Ishikawa (cell line): ENCODE data around the gene SERGEF.
A peak's percentile ranks its signal among the peaks of the same experiment; 100 is the strongest.

Experiments
- CEBPB ChIP-seq: IDR thresholded peaks from 2 replicates; pipeline ENCODE4 v1.6.1; 2012
- CREB1 ChIP-seq: IDR thresholded peaks from 2 replicates; pipeline ENCODE4 v1.6.1; 2012; ENCODE audit warnings: low read depth
- EGR1 ChIP-seq: IDR thresholded peaks from 2 replicates; pipeline ENCODE4 v1.6.1; 2012
- EP300 ChIP-seq: IDR thresholded peaks from 2 replicates; pipeline ENCODE4 v1.6.1; 2012; ENCODE audit warnings: borderline replicate concordance
- FOXM1 ChIP-seq: IDR thresholded peaks from 2 replicates; pipeline ENCODE4 v1.6.1; 2012; ENCODE audit warnings: low read depth, borderline replicate concordance
- MAX ChIP-seq: IDR thresholded peaks from 2 replicates; pipeline ENCODE4 v1.6.1; 2012
- NFIC ChIP-seq: IDR thresholded peaks from 2 replicates; pipeline ENCODE4 v1.6.1; 2012
- RAD21 ChIP-seq: IDR thresholded peaks from 2 replicates; pipeline ENCODE4 v1.6.1; 2012; ENCODE audit warnings: low read depth
- REST ChIP-seq: IDR thresholded peaks from 2 replicates; pipeline ENCODE4 v1.6.1; 2012; ENCODE audit warnings: low read depth, mild to moderate bottlenecking
- TAF1 ChIP-seq: IDR thresholded peaks from 2 replicates; pipeline ENCODE4 v1.6.1; 2012; ENCODE audit warnings: low read depth, mild to moderate bottlenecking
- TCF12 ChIP-seq: IDR thresholded peaks from 2 replicates; pipeline ENCODE4 v1.6.1; 2012; ENCODE audit warnings: low read depth
- TEAD4 ChIP-seq: IDR thresholded peaks from 2 replicates; pipeline ENCODE4 v1.6.1; 2012
- USF1 ChIP-seq: IDR thresholded peaks from 2 replicates; pipeline ENCODE4 v1.6.1; 2012
- YY1 ChIP-seq: IDR thresholded peaks from 2 replicates; pipeline ENCODE4 v1.6.1; 2012; ENCODE audit warnings: low read depth
- ZBTB7A ChIP-seq: IDR thresholded peaks from 2 replicates; pipeline ENCODE4 v1.6.1; 2012; ENCODE audit warnings: low read depth

SERGEF gene

GRCh38 chr11:17865765-17866428 lies 146.9 kb downstream of the SERGEF start:
- TF ChIP-seq CEBPB (no peak), REST (no peak), EP300 (no peak), ZBTB7A (no peak), EGR1 (no peak), CREB1 (no peak), TEAD4 (no peak)

GRCh38 chr11:17864478-17864941 lies 148.3 kb downstream of the SERGEF start:
- TF ChIP-seq EP300 (no peak), RAD21 (peak; percentile 41)

GRCh38 chr11:17861036-17861755 lies 151.7 kb downstream of the SERGEF start:
- TF ChIP-seq USF1 (no peak), YY1 (no peak)

- TF ChIP-seq EP300 (no peak), REST (no peak), MAX (no peak), TAF1 (no peak), EGR1 (no peak), CEBPB (no peak), TCF12 (no peak), USF1 (no peak)
These were observed 153.3 kb downstream of the SERGEF start for GRCh38 chr11:17859552-17859951.

GRCh38 chr11:17855531-17856290 lies 157.1 kb downstream of the SERGEF start:
- TF ChIP-seq YY1, result no peak
- no peak for TF ChIP-seq EGR1
- TF ChIP-seq CEBPB, result no peak

- no peak for TF ChIP-seq EGR1
These were observed 159.6 kb downstream of the SERGEF start for GRCh38 chr11:17853280-17853679.

GRCh38 chr11:17852246-17852645 lies 160.6 kb downstream of the SERGEF start:
- no peak for TF ChIP-seq USF1
- no peak for TF ChIP-seq EGR1
- no peak for TF ChIP-seq CREB1
- TF ChIP-seq NFIC, result no peak
- TF ChIP-seq ZBTB7A, result no peak
- no peak for TF ChIP-seq REST
- no peak for TF ChIP-seq YY1
- no peak for TF ChIP-seq EP300
- no peak for TF ChIP-seq TCF12
- no peak for TF ChIP-seq TAF1
- TF ChIP-seq CEBPB, result no peak
- no peak for TF ChIP-seq FOXM1
- TF ChIP-seq RAD21, result no peak
